NCI-H1436 (cell line): ENCODE measurements around the gene ATP8B1.
"Not testable (repeated sequence)": the region's sequence is repeated elsewhere in the genome, so short reads cannot be mapped to it uniquely, and the experiment has no call there.

Source experiments
- DNase-seq: peaks from one replicate; lab custom pipeline; 2025; lab: John Stamatoyannopoulos, UW

Gene ATP8B1

GRCh38 chr18:57764995-57765394 is 38.1 kb downstream of the ATP8B1 start:
- no peak for DNase-seq

- no peak for DNase-seq
These were observed 39.0 kb downstream of the ATP8B1 start for GRCh38 chr18:57764087-57764486.

- no peak for DNase-seq
These were observed 40.4 kb downstream of the ATP8B1 start for GRCh38 chr18:57762686-57763085.

GRCh38 chr18:57759650-57760049 is 43.5 kb downstream of the ATP8B1 start:
- no peak for DNase-seq

- DNase-seq, result no peak
These were observed 47.5 kb downstream of the ATP8B1 start for GRCh38 chr18:57755473-57756067.

GRCh38 chr18:57754577-57755338 is 48.4 kb downstream of the ATP8B1 start:
- DNase-seq, result no peak

GRCh38 chr18:57753063-57753462 is 50.1 kb downstream of the ATP8B1 start:
- DNase-seq, result no peak

- DNase-seq, result no peak
These were observed 53.5 kb downstream of the ATP8B1 start for GRCh38 chr18:57749604-57749970.

GRCh38 chr18:57748770-57749603 is 54.1 kb downstream of the ATP8B1 start:
- no peak for DNase-seq

- DNase-seq, result no peak
These were observed 55.1 kb downstream of the ATP8B1 start for GRCh38 chr18:57747809-57748680.

GRCh38 chr18:57744211-57744694 is 58.9 kb downstream of the ATP8B1 start:
- DNase-seq, result no peak

GRCh38 chr18:57743008-57743407 is 60.1 kb downstream of the ATP8B1 start:
- no peak for DNase-seq

- no peak for DNase-seq
These were observed 61.8 kb downstream of the ATP8B1 start for GRCh38 chr18:57741273-57741672.

GRCh38 chr18:57738078-57738477 is 65.0 kb downstream of the ATP8B1 start:
- DNase-seq, result no peak

- no peak for DNase-seq
These were observed 65.6 kb downstream of the ATP8B1 start for GRCh38 chr18:57737400-57738060.

- DNase-seq, result not testable (repeated sequence)
These were observed 68.1 kb downstream of the ATP8B1 start for GRCh38 chr18:57735042-57735441.

GRCh38 chr18:57733861-57734260 is 69.3 kb downstream of the ATP8B1 start:
- DNase-seq, result no peak

- no peak for DNase-seq
These were observed 73.0 kb downstream of the ATP8B1 start for GRCh38 chr18:57730146-57730545.

- no peak for DNase-seq
These were observed 74.1 kb downstream of the ATP8B1 start for GRCh38 chr18:57728941-57729511.

- no peak for DNase-seq
These were observed 74.9 kb downstream of the ATP8B1 start for GRCh38 chr18:57727952-57728807.
